Transverse colon (tissue), 4 donors: ENCODE measurements around the gene LOX. TPM values are rescaled to one million over a fixed set of nuclear protein-coding genes. Genes with fewer than 3 reads are reported as not detected.

Experiments used
- DNase-seq: peaks from one replicate; pipeline ENCODE4 v3.0.0-alpha.2; 2019
- H3K27ac ChIP-seq, 4 donors: fragments of 200-600 bp; sonication (generic); 2 replicates each; pipeline ENCODE4 v1.5.1; 2016 to 2018; ENCODE audit warnings: inconsistent platforms in 4 of 4
- H3K27me3 ChIP-seq: fragments of 200-600 bp; sonication (generic); 2 replicates; pipeline ENCODE4 v1.5.1; 2017; ENCODE audit warnings: inconsistent platforms
- H3K36me3 ChIP-seq, 4 donors: fragments of 200-600 bp; sonication (generic); 2 replicates each; pipeline ENCODE4 v1.5.1; 2017 to 2019; ENCODE audit warnings: inconsistent platforms in 4 of 4
- H3K4me1 ChIP-seq, 4 donors: fragments of 200-600 bp; sonication (generic); 2 replicates each; pipeline ENCODE4 v1.5.1; 2017 to 2020; ENCODE audit warnings: inconsistent platforms in 4 of 4
- H3K4me3 ChIP-seq, 4 donors: fragments of 200-600 bp; sonication (generic); 1 replicate in 1 of 4; 2 replicates in 3 of 4; pipeline versions ENCODE4 v1.5.1 to v1.6.1; 2017 to 2019; ENCODE audit warnings: inconsistent platforms in 4 of 4
- H3K9me3 ChIP-seq, 2 donors: fragments of 200-600 bp; sonication (generic); 2 replicates each; pipeline ENCODE4 v1.5.1; 2017 to 2019; ENCODE audit warnings: inconsistent platforms in 2 of 2
- EP300 ChIP-seq: sonication (generic); formaldehyde crosslinking; IDR thresholded peaks from one replicate; pipeline ENCODE4 v1.6.1; 2017; ENCODE audit warnings: antibody characterized with exemption, low read depth
- POLR2A ChIP-seq: fragments of 450-650 bp; IDR thresholded peaks from one replicate; pipeline ENCODE4 v1.6.1; 2016; ENCODE audit warnings: antibody characterized with exemption, mild to moderate bottlenecking, moderate library complexity
- POLR2AphosphoS5 ChIP-seq, 3 donors: sonication (generic); formaldehyde crosslinking; IDR thresholded peaks; one replicate each; pipeline ENCODE4 v1.6.1; 2016; ENCODE audit warnings: antibody characterized with exemption in 3 of 3
- WGBS, 2 donors: methylation state at CpG; one replicate each; pipeline ENCODE4 v1.1.5; 2018; ENCODE audit warnings: low coverage in 1 of 2; 5-methylcytosine and 5-hydroxymethylcytosine counted together
- in situ Hi-C, 4 donors: fragments of 200-750 bp; cut with MboI; loops; one replicate each; pipeline versions ENCODE4 v1.15.0 to v1.15.1; 2017; ENCODE audit warnings: low sequenced_read_pairs in 3 of 4, low pct_ligation_motif_present in 1 of 4, low pct_unique_long_range_greater_than_20kb in 1 of 4
- intact Hi-C: fragments of 100-400 bp; cut with DNase I; formaldehyde crosslinking; loops from one replicate; pipeline ENCODE4 v1.15.1; 2023; ENCODE audit warnings: low total_unique reads
- total RNA-seq, 4 donors: library from RNA; depleted of rRNA; stranded (reverse); fragments of >200 nt; gene quantifications; one replicate each; pipeline ENCODE4 v1.1.0, GENCODE V29; 2016
- TF ChIP-seq, protein P1 (sequence below), 5 experiments: fragments of 200-600 bp in 3 of 5; fragments of 450-650 bp in 2 of 5; sonication (generic) in 3 of 5; IDR thresholded peaks; 1 replicate in 2 of 5; 2 replicates in 3 of 5; pipeline ENCODE4 v1.5.1; 2016 to 2017; ENCODE audit warnings: antibody characterized with exemption in 5 of 5, inconsistent platforms in 3 of 5, mild to moderate bottlenecking in 2 of 5, moderate library complexity in 1 of 5

Gene LOX
- total RNA-seq, 4 donors from 2014 or later = 1.2 to 24.3 (median 6.3) TPM

DNA sequence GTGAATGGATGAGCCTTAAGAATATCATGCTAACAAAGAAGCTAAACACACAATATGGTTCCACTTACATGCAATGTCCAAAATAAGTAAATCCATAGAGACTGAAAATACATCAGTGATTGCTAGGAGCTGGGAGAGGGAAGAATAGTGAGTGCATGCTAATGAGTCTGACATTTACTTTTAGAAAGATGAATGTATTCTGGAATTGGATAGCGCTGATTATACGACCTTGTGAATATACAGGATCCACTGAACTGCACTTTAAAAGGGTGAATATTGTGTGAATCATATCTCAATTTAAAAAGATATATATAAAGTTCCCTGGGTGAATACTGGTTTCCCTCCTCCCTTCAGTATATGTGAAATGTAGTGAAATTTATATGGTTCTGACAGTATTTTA is 46.2 kb downstream of the LOX start:
- DNase-seq = no peak
- H3K36me3 ChIP-seq = peaks cover 0 to 6% (median 0%) of the 10 kb centered on the region in 4 donors
- in situ Hi-C loops = no loop called here
- H3K27me3 ChIP-seq = no peaks in the 10 kb centered on the region
- no peaks in the 10 kb centered on the region for H3K9me3 ChIP-seq
- no peak for TF ChIP-seq EP300
- TF ChIP-seq POLR2AphosphoS5 (IDR thresholded peaks at IDR 0.05) = no peak
- WGBS, 2 donors = 96 to 100% methylated on average over 2 of the region's 2 CpGs
- no peak overlapping the region for H3K27ac ChIP-seq
- no peaks in the 10 kb centered on the region for H3K4me1 ChIP-seq
- H3K4me3 ChIP-seq = no peak overlapping the region
- intact Hi-C loops = no loop called here

DNA sequence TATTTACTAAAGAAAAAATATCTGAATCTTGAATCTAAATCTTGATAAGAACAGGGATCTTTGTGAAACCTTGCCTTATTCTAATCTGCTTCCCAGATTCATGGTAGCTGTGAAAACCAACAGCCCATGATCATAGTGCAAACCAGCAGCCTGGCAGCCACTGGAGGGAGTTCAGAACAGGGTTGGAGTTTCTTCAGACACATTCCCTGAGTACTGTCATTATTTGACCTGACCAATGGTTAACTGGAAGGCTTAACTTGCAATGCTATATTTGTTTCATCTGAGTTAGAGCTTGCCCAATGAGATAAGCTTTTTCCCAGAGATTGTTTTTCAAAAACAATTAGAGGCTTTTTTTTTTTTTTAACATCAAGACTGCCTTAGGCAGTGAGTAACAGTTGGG is 47.8 kb downstream of the LOX start:
- Histone ChIP-seq H3K4me1 (no peaks in the 10 kb centered on the region), H3K36me3 (peaks cover 0 to 6% (median 0%) of the 10 kb centered on the region in 4 donors), H3K27ac (no peak overlapping the region), H3K9me3 (no peaks in the 10 kb centered on the region), H3K27me3 (no peaks in the 10 kb centered on the region), H3K4me3 (no peak overlapping the region)
- in situ Hi-C loops (no loop called here), intact Hi-C loops (no loop called here)
- DNase-seq = no peak
- TF ChIP-seq, protein P1, sequence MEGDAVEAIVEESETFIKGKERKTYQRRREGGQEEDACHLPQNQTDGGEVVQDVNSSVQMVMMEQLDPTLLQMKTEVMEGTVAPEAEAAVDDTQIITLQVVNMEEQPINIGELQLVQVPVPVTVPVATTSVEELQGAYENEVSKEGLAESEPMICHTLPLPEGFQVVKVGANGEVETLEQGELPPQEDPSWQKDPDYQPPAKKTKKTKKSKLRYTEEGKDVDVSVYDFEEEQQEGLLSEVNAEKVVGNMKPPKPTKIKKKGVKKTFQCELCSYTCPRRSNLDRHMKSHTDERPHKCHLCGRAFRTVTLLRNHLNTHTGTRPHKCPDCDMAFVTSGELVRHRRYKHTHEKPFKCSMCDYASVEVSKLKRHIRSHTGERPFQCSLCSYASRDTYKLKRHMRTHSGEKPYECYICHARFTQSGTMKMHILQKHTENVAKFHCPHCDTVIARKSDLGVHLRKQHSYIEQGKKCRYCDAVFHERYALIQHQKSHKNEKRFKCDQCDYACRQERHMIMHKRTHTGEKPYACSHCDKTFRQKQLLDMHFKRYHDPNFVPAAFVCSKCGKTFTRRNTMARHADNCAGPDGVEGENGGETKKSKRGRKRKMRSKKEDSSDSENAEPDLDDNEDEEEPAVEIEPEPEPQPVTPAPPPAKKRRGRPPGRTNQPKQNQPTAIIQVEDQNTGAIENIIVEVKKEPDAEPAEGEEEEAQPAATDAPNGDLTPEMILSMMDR (IDR thresholded peaks at IDR 0.05) = no peak
- TF ChIP-seq POLR2A = no peak

DNA sequence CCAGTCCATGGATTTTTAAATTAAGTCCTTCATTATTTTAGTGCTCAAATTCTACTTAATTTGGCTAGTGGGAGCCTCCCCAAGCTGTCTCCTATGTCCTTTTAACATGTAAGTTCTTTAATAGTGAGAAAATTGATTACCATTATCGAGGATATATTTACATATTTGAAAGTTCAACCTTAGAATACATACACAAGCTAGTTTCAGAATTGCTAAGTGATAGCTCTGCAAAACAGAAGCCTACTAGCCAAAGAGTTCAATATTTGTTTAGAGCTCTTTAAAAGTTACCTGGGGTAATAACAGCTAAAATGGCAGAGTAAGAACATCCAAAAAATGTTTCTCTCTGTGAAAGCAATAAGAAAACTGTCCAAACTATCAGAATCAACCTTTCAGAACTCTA is 48.2 kb downstream of the LOX start:
- Histone ChIP-seq H3K27ac (no peak overlapping the region), H3K4me3 (no peak overlapping the region), H3K27me3 (no peaks in the 10 kb centered on the region), H3K9me3 (no peaks in the 10 kb centered on the region), H3K4me1 (no peaks in the 10 kb centered on the region), H3K36me3 (peaks cover 0 to 6% (median 0%) of the 10 kb centered on the region in 4 donors)
- in situ Hi-C loops = no loop called here
- no peak for TF ChIP-seq EP300
- no peak for TF ChIP-seq POLR2AphosphoS5 (IDR thresholded peaks at IDR 0.05)
- no peak for TF ChIP-seq POLR2A
- TF ChIP-seq, protein P1 (IDR thresholded peaks at IDR 0.05) = no peak
- no peak for DNase-seq
- intact Hi-C loops = no loop called here
- WGBS, 2 donors = 74 to 90% methylated on average over 1 of the region's 1 CpG

DNA sequence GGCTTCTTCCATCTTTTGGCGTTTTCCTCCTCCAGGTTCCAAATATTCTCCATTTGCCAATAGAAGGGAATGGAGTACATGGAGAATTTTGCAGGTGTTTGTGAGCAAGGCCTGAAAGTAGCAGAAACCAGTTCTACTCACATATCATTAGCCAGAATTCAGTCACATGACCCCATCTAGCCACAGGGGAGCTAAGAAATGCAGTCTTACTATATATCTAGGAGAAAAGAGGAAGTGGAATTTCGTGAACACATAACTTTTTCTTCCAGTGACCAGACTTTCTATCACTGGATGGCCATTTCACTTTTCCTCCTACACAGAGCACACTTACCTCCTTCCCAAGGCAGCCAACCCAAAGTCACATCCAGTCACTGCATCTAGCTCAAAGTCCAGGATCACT is 55.1 kb downstream of the LOX start:
- Histone ChIP-seq H3K9me3 (no peaks in the 10 kb centered on the region), H3K27me3 (no peaks in the 10 kb centered on the region), H3K4me3 (no peak overlapping the region), H3K4me1 (no peaks in the 10 kb centered on the region), H3K27ac (no peak overlapping the region), H3K36me3 (peaks cover 0 to 30% (median 10%) of the 10 kb centered on the region in 4 donors)
- no peak for DNase-seq
- WGBS, 2 donors = 86 to 89% methylated on average over 1 to 2 of the region's 2 CpGs
- in situ Hi-C loops = no loop called here
- intact Hi-C loops = no loop called here
- TF ChIP-seq POLR2A (no peak), POLR2AphosphoS5 (IDR thresholded peaks at IDR 0.05) (no peak), EP300 (no peak)
- TF ChIP-seq, protein P1 (IDR thresholded peaks at IDR 0.05) = no peak

DNA sequence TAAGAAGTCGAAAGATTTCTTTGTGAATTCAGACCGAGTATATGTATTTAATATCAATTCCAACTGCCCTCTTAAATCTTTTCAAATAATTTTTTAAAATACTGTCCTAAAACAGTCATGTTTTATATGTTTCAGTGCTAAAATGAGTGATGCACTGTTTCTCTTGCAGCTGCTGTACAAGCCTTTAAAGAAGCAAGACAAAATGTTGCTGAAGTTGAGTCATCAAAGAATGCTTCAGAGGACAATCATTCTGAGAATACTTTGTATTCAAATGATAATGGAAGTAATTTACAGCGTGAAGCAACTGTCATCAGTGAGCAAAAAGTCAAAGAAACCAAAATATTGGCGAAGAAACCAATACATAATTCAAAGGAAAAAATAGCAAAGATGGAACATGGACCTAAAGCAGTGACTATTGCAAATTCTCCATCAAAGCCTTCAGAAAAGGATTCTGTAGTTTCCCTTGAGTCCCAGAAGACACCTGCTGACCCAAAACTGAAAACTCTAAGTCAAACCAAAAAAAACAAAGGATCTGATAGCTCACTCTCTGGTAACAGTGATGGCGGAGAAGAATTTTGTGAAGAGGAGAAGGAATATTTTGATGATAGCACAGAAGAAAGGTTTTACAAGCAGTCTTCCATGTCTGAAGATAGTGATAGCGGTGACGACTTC is 58.0 kb downstream of the LOX start:
- H3K27me3 ChIP-seq = no peaks in the 10 kb centered on the region
- in situ Hi-C loops (no loop called here), intact Hi-C loops (no loop called here)
- WGBS, 2 donors = 84 to 91% methylated on average over 7 of the region's 7 CpGs
- TF ChIP-seq, protein P1 (IDR thresholded peaks at IDR 0.05) = no peak
- TF ChIP-seq POLR2AphosphoS5 (IDR thresholded peaks at IDR 0.05) = no peak
- TF ChIP-seq EP300 = no peak
- no peak for TF ChIP-seq POLR2A
- H3K4me3 ChIP-seq = no peak overlapping the region
- H3K36me3 ChIP-seq = peaks cover 0 to 24% (median 10%) of the 10 kb centered on the region in 4 donors
- H3K9me3 ChIP-seq = no peaks in the 10 kb centered on the region
- H3K27ac ChIP-seq = no peak overlapping the region
- no peak for DNase-seq
- no peaks in the 10 kb centered on the region for H3K4me1 ChIP-seq
